Suppressor macrophage treated with lipopolysaccharide for 4 hours (primary cell): ENCODE results near the gene PCGF5.
"Not testable (repeated sequence)": the region's sequence is repeated elsewhere in the genome, so short reads cannot be mapped to it uniquely, and the experiment has no call there.

Source experiments
- DNase-seq: peaks from one replicate; pipeline ENCODE4 v3.0.0-alpha.2; 2020

Gene PCGF5

GRCh38 chr10:91287912-91288311, 67.4 kb downstream of the PCGF5 start:
- no peak for DNase-seq

- DNase-seq: no peak
These were observed 68.8 kb downstream of the PCGF5 start for GRCh38 chr10:91289305-91289704.

DNA sequence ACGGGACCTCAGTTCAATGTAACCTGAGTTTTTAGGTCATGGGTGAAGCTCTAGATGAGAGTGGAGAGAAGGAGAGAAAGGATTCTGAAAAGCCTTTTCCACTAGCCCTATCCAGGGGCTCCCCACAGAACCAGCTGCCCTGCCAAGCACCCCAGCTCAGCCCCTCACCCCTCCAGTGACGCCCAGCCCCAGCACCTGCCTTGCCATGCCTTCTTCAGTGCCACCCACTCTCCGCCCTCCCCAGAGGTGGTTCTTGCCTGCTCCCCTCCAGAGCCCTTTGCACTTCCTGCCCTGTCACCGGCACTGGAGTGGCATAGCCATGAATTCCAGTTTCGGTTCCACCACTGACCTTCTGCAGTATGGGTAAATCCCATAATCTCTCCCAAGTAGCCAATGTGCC, 70.1 kb downstream of the PCGF5 start:
- no peak for DNase-seq

GRCh38 chr10:91294134-91294906, 73.9 kb downstream of the PCGF5 start:
- no peak for DNase-seq

DNA sequence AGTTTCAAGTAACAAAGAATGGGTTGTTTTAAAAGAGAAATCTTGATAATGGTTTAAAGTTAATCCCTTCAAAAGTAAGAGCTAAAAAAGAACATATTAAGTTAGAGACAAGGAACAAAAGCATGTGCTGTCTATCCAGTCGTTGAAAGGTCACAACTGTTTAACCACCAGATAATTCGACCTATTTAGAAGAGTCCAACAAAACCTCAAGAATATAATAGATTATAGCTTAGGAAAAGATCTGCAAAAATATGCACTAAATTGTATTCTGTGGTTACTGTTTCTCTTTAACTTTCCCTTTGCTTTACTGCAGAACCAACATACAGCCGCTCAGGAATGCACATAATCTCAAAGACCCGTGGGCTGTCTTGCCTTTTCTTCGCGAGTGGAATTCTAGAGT, 74.9 kb downstream of the PCGF5 start:
- DNase-seq: no peak

- DNase-seq: no peak
These were observed 76.0 kb downstream of the PCGF5 start for GRCh38 chr10:91296471-91296870.

- peak; percentile 61 for DNase-seq
These were observed 77.9 kb downstream of the PCGF5 start for GRCh38 chr10:91298224-91298871.

DNA sequence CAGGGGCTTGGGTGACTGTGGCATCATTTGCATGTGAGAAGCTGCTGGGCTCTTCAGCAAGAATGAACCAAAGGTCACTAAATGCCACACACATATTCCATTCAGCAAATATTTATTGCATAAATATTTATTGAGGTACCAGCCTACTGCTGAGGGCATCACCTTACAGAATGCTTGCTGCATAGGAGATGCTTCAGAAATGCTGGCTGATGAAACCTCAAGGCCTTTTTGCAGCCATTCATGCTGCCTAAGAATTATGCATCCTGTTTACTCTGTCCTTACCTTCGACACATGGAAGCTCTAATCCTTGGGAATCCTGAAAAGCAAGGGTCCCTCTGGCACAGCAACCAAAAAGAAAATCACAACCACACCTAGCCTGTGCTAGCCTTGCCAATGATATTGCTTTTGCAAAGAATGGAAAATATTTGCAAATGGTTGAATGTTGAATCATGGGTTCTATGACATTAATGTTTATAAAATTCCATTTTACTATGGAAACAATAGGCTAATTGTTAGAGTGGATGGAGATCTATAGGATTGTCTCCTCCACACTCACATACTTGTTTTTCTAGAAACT, 79.6 kb downstream of the PCGF5 start:
- no peak for DNase-seq

DNA sequence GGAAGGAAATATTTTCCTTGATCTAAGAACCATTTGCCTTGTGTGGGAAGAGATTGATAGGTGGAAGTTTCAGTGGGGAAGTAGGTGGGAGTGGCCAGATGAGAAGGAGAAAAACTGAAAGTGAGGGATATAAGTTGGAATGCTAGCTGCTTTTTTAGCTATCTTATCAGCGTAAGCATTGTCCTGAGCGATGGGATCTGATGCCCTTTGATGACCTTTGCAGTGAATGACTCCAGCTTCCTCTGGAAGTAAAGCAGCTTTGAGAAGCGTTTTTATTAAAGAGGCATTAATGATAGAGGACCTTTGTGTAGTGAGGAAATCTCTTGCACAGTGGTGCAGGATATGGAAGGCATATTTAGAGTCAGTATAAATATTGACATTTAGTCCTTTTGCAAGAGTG, 82.5 kb downstream of the PCGF5 start:
- not testable (repeated sequence) for DNase-seq

GRCh38 chr10:91305979-91306378, 85.5 kb downstream of the PCGF5 start:
- not testable (repeated sequence) for DNase-seq

DNA sequence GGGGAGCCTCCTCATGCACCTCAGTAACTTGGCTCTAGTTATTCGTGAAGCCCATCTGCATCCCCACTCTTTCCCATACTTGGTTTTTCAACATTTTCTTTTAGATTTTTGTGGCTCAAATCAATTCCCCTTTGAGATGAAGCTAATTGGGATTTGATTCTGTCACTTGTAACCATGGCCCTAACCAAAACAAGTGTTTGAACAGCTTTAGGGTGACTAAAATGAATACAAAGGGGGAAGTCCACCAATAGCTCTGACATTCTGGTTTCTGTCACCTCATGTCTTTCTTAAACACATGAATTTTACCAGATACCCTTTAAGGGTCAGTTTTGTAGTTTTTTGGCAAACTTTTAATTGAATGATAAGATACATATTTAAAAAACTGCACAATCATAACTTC, 87.0 kb downstream of the PCGF5 start:
- no peak for DNase-seq

GRCh38 chr10:91309711-91310110, 89.2 kb downstream of the PCGF5 start:
- DNase-seq: no peak

- DNase-seq: no peak
These were observed 91.3 kb downstream of the PCGF5 start for GRCh38 chr10:91311601-91312381.

DNA sequence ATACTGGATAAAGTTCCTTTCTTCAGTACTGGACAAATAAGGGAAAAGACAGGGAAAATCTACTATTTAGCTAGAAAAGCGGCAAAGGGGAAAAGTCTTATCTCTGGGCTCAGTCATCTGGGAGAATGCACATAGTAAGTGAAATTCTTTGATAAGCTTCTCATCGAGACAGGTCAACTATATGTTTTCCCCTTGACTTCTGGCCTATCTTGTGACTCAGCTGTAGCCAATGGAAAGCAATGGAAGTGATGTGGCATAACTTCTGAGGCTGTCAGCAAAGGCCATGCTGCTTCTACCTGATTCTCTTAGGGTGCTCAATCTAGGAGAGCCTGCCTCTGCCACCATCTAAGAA, 91.9 kb downstream of the PCGF5 start:
- no peak for DNase-seq

- DNase-seq: no peak
These were observed 93.5 kb downstream of the PCGF5 start for GRCh38 chr10:91313796-91314485.

GRCh38 chr10:91316486-91316885, 96.0 kb downstream of the PCGF5 start:
- no peak for DNase-seq

DNA sequence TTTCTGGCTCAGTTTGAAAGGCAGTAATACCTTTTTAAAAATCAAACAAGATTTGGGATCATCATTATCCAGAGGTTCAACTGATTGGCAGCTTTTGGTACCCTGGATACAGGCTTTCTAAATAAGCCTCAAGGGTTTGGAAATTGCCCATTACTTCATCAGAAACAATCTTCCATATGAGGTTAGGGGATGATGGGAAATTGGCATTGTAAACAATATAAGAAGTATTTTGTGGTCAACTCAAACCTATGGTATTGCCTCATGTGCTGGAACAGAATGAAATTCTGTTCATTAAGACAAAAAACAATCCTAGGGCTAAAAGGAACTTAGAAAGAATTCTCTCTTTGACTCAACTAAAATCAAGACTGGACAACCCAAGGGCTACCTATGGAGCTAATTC, 97.1 kb downstream of the PCGF5 start:
- no peak for DNase-seq

- no peak for DNase-seq
These were observed 98.9 kb downstream of the PCGF5 start for GRCh38 chr10:91319336-91319735.

DNA sequence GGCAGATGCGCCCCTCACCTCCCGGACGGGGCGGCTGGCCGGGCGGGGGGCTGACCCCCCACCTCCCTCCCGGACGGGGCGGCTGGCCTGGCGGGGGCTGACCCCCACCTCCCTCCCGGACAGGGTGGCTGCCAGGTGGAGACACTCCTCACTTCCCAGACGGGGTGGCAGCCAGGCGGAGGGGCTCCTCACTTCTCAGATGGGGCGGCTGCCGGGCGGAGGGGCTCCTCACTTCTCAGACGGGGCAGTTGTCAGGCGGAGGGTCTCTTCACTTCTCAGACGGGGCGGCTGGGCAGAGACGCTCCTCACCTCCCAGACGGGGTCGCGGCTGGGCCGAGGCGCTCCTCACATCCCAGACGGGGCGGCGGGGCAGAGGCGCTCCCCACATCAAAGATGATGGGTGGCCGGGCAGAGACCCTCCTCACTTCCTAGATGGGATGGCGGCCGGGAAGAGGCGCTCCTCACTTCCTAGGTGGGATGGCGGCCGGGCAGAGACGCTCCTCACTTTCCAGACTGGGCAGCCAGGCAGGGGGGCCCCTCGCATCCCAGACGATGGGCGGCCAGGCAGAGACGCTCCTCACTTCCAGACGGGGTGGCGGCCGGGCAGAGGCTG, 102.9 kb downstream of the PCGF5 start:
- DNase-seq: not testable (repeated sequence)

GRCh38 chr10:91328320-91328984, 108.0 kb downstream of the PCGF5 start:
- no peak for DNase-seq
